GM13976 (cell line): ENCODE results near the gene HAGHL.

Experiments used
- DNase-seq: peaks from one replicate; pipeline ENCODE4 v3.0.0; 2012; ENCODE audit warnings: low spot score
- CTCF ChIP-seq: IDR thresholded peaks from 2 replicates; pipeline ENCODE4 v1.5.1; 2012; ENCODE audit warnings: borderline replicate concordance, mild to moderate bottlenecking; ENCODE audit not compliant: insufficient read depth; ENCODE audit errors: extremely low read depth, missing control alignments, control extremely low read depth
- in situ Hi-C: fragments of 300-500 bp; cut with MboI; formaldehyde crosslinking; loops from one replicate; pipeline ENCODE4 v1.12.0; 2022; ENCODE audit warnings: low sequenced_read_pairs, mixed read lengths, inconsistent platforms; ENCODE audit not compliant: unreplicated experiment

Gene HAGHL

GRCh38 chr16:760545-761343 is 33.8 kb downstream of the HAGHL start, which contains the start of gene MSLN:
Gene MSLN, plus strand, starts transcription at chr16:760734. Its CDS starts 1,947 bp downstream, at chr16:762681.
- in situ Hi-C loops = no loop called here

GRCh38 chr16:761625-762513 is 35.0 kb downstream of the HAGHL start:
- TF ChIP-seq CTCF = no peak
- in situ Hi-C loops = no loop called here
- DNase-seq = no peak

More at GRCh38 chr16:760545-761343, 33.8 kb downstream of the HAGHL start, which contains the start of gene MSLN:
- TF ChIP-seq CTCF = no peak
- no peak for DNase-seq

GRCh38 chr16:762595-763268 is 35.8 kb downstream of the HAGHL start:
- no peak for TF ChIP-seq CTCF
- in situ Hi-C loops = no loop called here
- no peak for DNase-seq

GRCh38 chr16:763369-764183 is 36.7 kb downstream of the HAGHL start:
- DNase-seq = no peak
- in situ Hi-C loops = no loop called here
- TF ChIP-seq CTCF = no peak

- in situ Hi-C loops = no loop called here
- no peak for TF ChIP-seq CTCF
- no peak for DNase-seq
Measured at GRCh38 chr16:764184-764750, 37.4 kb downstream of the HAGHL start.
